Epithelial cell of prostate (primary cell): ENCODE results near the gene ME1.
"Not testable (repeated sequence)": the region's sequence is repeated elsewhere in the genome, so short reads cannot be mapped to it uniquely, and the experiment has no call there.

Experiments used
- DNase-seq: peaks from one replicate; pipeline ENCODE4 v3.0.0-alpha.2; 2011; ENCODE audit warnings: low read depth, low spot score
- H3K27ac ChIP-seq: fragments of 450-650 bp; 2 replicates; pipeline ENCODE4 v1.5.1; 2017; ENCODE audit warnings: mild to moderate bottlenecking

The ME1 gene

DNA sequence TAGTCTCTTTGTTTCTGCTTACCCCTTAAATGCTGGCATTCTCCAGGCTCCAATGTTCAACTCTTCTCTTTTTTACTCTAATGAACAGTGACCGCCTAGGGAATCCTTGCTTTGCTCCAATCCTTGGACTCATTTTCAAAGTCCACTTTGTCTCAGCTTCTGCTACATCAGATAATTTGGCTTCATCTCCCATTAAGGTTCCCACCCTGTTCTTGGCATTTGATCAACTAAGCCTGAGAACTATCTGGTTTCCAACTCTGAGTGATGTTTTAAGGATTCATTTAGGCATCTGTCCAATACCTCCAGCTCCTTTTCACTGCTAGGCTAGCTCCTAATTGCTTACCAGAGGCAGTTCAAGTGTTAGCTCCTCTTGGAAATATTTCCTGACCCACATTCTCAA is 64.9 kb downstream of the ME1 start:
- no peak for DNase-seq
- H3K27ac ChIP-seq = no peak overlapping the region

DNA sequence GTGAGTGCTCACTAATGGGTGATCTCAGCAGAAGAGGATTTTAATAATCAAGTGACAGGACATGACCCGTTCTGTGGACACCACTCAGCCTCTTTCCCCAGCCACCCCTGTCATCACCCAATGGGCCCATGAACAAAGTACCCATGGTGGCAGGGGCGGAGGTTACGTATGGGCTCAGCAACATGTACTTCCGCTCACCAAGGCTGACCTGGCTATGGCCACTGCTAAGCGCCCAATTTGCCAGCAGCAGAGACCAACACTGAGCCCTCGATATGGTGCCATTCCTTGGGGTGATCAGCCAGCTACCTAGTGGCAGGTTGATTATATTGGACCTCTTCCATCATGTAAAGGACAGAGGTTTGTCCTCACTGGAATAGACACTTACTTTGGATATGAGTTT is 68.5 kb downstream of the ME1 start:
- H3K27ac ChIP-seq, DNase-seq: not testable (repeated sequence)

DNA sequence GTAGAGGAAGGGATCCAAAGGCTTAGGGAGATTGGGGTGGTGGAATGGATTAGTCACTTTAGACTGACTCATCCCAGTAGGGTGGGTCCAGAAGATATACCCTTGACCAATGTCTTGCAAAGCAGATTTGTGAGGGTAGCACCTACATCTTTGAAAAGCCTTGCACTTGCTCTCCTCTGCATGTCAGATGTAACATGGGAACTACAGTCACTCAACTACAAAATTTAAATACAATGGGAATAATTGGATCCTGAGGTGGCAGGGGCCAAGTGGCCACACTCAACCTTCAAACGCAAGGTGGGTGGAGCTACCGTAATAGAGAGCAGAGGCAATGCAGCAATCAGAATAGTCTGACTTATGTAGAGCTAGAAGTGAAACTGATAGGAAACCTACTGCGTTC is 71.2 kb downstream of the ME1 start:
- no peak for DNase-seq
- H3K27ac ChIP-seq = no peak overlapping the region

DNA sequence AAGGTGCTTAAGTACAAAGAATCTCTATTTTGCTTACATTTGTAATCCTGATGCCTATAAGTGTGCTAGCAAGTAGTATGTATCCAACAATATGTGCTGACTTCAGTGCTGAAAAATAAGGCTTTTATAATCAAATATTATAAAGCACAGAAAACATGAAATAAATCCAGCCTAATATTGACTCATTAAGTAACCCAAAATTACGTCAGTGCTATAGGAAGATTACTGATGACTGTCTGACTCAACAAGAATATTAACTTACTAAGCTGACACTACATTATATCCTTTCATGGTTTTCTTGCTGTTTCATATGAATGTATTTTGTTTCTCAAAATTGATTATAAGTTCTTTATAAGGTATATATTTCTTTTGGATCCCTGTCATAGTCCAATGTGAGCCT is 76.1 kb downstream of the ME1 start:
- DNase-seq = no peak
- H3K27ac ChIP-seq = no peak overlapping the region

DNA sequence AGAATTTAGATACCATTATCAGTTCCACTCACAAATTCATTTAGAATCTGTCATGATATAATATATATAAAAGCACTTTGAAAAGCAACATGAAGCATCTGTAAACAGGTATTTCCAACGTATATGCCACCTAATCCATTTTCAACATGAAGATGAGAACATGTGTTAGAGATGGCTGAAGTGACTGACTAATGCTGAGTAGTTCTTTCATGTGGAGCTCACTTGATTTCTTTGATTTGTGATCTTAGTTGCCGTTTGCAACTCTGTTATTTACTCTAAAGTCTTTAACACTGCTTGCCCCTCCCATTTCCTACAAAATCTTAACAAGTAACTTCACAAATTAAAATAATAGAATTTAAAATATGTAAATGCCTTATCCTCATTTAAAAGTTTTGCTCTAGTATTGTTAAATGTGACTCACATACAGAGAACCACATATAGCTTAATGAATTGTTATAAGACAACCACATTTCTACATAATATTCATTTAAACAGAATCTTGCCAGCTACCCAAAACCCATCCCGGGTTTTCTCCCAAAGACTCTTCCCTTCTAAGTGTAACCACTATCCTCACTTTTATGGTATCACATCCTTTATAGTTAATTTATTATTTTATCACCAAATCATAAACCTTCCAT is 78.3 kb downstream of the ME1 start:
- peak; percentile 3 for DNase-seq
- no peak overlapping the region for H3K27ac ChIP-seq

DNA sequence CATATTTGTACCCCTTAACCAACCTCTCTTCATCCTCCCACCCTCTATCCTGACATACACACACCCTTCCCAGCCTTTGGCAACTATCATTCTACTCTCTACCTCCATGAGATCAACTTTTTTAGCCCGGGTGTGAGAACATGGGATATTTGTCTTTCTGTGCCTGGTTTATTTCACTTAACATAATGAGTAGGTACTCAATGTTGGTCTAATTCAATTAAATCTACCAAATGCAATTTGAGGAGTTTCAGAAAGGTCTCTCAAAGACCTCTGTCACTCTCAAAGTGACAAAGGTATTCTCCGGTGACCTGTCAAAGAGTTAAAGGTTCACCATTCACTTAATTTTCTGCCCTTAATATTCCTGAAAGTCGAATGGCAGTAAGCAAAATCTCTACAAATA is 87.7 kb downstream of the ME1 start:
- no peak for DNase-seq
- no peak overlapping the region for H3K27ac ChIP-seq

DNA sequence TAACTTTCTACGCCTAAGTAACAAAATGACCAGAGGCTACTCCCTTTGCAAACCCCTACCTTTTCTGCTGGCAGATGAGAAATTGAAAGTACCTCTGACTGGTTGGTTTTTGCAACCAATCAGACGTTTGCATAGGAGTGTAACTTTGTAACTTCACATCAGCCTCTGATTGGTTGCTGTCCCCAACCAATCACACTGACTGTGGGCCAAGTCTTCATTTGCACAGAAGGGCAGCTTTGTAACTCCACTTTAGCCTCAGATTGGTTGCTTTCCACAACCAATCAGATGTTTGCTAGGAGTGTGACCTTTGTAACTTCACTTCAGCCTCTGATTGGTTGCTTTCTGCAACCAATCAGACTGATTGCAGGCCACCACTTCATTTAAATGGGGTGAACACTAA is 89.1 kb downstream of the ME1 start:
- DNase-seq = no peak
- H3K27ac ChIP-seq = no peak overlapping the region

DNA sequence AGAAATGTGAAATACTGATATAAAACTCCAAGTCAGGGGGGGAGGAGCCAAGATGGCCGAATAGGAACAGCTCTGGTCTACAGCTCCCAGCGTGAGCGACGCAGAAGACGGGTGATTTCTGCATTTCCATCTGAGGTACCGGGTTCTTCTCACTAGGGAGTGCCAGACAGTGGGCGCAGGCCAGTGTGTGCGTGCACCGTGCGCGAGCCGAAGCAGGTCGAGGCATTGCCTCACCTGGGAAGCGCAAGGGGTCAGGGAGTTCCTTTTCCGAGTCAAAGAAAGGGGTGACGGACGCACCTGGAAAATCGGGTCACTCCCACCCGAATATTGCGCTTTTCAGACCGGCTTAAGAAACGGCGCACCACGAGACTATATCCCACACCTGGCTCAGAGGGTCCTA is 96.9 kb downstream of the ME1 start:
- H3K27ac ChIP-seq = peak overlapping the region; percentile 23
- DNase-seq = not testable (repeated sequence)

DNA sequence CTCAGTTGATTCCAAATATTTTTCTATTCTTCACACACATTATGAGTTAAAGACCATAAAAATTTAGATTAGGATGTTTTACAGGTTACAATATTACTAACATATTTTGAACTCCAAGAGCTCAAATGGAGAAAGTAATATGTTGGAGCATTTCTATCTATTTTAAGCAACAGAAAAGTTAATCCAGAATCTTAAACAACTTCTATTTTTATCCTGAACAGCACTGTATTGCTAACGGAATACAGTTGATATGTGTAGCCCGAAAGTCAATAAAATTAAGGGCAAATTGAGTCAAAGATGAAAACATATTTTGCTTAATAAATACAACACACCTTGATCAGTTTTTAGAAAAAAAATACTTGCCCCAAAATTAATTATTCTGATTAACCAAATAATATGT is 97.4 kb downstream of the ME1 start:
- H3K27ac ChIP-seq = peak overlapping the region; percentile 23
- DNase-seq = no peak

DNA sequence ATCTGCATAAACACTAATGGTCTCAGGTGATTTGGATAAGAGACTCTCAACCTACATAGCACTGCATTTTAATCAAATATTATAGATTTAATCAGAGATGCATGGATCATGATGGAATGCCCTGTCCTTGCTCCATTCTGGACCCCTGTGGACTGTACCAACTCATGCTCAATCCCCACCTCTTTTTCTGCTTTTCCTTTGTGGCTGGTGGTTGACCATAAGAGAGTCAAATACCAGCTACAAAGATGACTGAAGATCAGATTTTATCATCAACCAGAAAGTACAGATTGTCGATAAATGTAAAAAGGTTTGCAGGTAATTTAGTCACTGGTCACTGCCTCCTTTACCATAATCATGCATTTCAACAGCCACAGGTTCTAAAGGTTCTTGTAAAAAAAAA is 116.2 kb downstream of the ME1 start:
- H3K27ac ChIP-seq = no peak overlapping the region
- no peak for DNase-seq

DNA sequence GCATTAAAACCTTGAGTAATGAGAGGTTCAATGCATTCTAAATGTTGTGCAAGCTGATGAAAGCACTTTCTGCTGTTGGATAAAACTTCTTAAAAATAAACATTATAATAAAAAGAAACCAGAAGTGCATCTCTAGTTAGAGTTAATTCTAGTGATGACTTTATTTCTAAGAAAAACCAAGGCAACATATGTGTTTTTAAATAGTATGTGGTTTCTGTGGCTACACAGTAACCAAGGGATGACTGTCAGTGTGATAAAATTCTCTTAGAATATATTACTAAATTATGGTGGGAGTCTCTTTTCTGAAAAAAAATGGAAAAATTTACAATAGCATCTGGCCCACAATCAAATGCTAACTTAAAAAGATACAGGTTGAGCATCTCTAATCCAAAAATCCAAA is 117.0 kb downstream of the ME1 start:
- H3K27ac ChIP-seq = no peak overlapping the region
- no peak for DNase-seq

DNA sequence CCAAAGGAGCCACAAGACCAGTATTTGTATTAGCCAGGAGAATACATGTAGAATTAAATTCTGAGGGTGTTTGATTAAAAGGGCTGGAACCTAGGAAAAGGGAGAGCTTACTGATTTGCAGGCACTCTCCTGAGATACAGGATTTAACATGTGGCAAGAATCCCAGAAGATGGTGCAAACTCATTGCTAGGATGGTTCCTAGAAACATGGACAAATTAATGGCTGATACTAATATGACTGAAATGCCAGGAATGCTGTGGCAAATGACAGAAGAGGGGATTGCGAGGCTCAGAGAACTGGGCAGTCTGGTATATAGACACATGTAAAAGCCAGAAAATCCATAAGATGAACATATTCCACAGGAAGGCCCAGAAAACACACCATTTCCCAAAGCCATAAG is 119.6 kb downstream of the ME1 start:
- H3K27ac ChIP-seq = no peak overlapping the region
- no peak for DNase-seq

DNA sequence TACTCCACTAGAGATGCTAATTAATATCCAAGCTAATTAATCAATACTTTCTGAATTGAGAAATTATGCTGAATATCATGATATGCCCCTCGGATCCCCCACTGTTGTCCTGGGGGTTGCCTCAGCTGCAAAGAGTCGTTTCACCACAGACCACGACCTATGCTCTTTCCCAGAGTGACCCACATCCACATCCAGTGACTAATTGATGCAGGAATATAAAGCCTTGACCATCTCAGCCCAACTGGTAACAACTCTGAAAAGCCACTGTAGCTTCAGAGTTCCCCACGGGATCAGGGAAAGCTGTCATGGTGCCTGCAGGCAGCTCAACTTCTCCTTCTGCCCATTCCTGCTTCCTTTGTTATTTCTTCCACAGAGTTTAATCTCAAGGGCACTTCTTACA is 120.8 kb downstream of the ME1 start:
- H3K27ac ChIP-seq = peak overlapping the region; percentile 58

DNA sequence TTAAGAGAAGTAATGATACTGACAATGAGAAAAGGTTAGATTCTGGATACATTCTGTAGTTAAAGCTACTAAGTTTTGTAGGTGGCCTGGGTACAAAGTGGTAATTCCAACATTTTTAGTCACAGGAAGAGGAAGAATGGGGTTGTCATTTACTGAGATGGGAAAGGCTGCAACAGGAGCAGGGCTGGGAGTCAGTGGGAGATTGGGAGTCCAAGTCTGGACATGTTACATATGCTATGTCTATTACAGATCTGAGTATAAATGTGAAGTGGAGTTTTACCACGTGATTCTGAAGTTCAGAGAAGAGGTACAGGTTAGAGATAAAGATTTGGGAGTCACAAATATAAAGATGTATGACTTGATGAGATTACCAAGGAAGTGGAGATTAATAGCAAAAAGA is 121.5 kb downstream of the ME1 start:
- no peak for DNase-seq
- H3K27ac ChIP-seq = peak overlapping the region; percentile 58

More for the DNA sequence above, 120.8 kb downstream of the ME1 start:
- no peak for DNase-seq

DNA sequence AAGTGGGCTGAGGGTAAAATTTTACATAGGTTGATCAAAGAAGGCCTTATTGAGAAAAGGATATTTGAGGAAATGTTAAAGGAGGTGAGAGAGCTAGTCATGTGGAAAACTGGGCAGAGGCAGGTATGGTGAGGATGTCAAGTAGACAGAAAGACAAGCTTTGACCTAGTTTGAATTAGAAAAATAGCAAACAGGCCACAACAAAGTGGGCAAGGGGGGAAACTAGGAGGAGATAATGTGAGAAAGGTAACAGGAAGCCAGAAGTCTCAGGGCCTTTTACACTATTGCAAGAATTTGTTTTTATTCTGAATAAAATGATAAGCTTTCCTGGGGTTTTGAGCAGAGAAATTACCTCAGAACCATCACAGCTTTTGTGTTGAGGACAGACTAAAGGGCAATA is 122.0 kb downstream of the ME1 start:
- DNase-seq = no peak
- peak overlapping the region; percentile 58 for H3K27ac ChIP-seq

DNA sequence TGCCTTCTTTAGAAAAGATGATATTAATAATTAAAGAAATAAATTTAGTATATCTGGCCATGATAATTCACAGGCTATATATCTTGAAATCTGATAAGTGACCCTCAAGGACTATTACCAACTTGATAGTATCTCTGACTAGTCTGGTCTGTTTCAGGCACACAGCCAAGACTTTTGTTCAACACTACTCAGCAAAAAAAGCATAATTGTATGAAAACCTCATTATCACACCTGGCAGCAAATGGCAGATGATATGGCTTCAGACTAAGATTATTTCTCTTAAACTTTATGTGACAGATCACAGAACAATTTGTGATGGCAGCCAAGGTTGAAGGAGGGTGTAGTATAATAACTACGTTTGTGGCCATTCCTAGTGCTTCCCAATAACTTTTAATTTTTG is 123.0 kb downstream of the ME1 start:
- DNase-seq = no peak
- no peak overlapping the region for H3K27ac ChIP-seq

DNA sequence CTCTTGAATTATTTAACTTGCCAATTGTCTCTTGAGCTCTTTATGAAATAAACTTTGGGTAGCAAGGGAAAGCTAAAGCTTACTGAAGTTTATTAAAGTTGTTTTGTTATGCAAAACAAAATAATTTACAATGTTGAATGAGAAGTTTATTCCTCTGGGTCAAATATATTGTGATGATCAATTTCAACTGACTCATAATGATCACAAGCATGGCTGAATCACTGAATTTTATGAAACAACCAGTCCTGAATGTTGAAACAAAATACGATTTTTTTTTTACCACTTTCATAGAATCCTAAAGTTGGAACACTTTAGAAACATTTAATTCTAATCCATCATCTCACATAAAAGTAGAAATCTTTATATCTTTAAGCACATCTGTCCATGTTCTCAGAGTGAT is 127.4 kb downstream of the ME1 start:
- no peak overlapping the region for H3K27ac ChIP-seq
- DNase-seq = no peak

DNA sequence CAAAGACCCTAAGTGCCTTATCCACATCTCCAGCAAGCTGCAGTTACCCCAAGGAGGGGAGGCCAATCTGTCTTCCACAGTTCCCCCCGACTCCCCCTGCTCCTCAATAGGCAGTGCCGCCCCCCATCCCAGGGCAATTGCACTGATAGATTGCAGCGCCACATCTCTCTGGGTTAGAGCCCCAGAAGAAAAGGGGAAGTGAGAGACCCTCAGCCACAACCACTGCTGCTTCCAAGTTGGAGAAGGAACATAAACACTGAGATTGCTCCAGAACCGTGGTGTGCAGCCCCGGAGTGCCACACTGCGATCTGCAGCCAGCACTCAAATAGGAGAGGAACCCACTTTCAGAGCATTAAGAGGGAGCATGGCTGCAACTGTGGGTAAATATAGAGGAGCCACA is 136.2 kb downstream of the ME1 start:
- DNase-seq = no peak
- no peak overlapping the region for H3K27ac ChIP-seq

DNA sequence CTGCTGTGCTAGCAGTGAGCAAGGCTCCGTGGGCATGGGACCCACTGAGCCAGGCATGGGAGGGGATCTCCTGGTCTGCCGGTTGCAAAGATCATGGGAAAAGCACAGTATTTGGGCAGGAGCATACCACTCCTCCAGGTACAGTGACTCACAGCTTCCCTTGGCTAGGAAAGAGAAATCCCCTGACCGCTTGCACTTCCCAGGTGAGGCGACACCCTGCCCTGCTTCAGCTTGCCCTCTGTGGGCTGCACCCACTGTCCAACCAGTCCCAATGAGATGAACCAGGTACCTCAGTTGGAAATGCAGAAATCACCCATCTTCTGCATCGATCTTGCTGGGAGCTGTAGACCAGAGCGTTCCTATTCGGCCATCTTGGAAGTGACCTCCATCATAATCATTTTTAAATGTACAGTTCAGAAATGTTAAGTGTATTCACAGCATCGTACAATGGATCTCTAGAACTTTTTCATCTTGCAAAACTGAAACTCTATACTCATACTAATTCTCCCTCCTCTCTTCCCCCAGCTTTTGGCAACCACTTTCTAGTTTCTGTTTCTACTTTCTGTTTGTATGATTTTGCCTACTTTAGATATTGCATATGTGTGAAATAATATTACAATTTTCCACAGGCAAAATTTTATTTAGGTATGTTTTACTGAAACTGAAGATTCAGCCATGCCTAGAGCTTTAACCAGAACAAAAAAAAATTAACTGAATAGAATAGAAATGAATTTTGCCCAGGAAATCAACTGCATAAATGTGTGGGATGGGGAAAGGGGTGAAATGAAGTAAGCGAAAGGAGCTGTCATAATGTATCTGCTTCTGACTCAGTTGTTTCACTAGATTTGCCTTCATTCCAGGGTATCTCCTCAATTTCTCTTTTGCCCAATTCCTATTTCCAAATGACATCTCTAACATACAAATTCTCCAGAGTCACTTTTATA is 137.7 kb downstream of the ME1 start:
- no peak overlapping the region for H3K27ac ChIP-seq
- no peak for DNase-seq

DNA sequence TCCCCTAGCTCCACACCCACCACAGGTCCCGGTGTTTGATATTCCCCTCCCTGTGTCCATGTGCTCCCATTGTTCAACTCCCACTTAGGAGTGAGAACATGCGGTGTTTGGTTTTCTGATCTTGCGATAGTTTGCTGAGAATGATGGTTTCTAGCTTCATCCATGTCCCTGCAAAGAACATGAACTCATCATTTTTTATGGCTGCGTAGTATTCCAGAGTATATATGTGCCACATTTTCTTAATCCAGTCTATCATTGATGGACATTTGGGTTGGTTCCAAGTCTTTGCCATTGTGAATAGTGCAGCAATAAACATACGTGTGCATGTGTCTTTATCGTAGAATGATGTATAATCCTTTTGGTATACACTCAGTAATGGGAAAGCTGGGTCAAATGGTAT is 143.6 kb downstream of the ME1 start:
- not testable (repeated sequence) for DNase-seq

DNA sequence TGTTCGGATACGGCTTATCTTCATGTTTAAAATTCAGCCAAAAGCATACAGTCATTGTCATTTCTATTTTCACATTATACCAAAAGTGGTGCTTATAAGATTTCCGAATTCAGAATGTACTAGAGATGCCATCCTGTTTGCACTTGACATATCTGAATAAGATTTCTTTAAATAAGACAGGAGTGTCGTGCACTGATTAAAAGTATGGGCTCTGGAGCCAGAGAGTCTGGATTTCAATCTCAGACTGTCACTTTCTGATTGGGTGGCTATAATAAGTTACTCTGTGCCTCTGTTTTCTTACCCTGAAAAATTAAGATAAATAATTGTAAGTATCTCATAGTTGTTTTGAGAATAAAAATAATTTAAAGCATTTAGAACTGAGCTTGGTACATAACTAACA is 144.9 kb downstream of the ME1 start:
- no peak overlapping the region for H3K27ac ChIP-seq
- no peak for DNase-seq

More for the DNA sequence above, 143.6 kb downstream of the ME1 start:
- not testable (repeated sequence) for H3K27ac ChIP-seq

DNA sequence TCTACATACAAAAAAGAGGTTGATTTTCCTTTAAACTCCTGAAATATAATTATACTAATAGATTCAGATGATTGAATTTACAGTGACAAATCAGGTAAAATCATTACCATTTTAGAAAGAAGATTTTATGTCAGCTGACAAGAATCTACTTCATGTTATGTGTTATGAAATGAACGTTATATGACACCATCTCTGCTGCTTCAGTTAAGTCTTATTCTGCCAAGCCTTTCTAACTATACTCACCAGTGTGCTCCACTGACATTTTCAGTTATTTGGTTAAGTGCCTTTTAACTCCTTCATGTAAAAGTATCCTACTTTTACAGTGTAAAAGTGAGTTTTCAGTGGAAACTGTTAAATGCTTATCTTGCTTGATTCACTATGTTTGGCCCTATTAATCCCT is 157.3 kb downstream of the ME1 start:
- no peak for DNase-seq

More for the DNA sequence above, 157.3 kb downstream of the ME1 start:
- H3K27ac ChIP-seq = no peak overlapping the region
